GM19240 (cell line): ENCODE data around the gene LUC7L2.
A peak's percentile ranks its signal among the peaks of the same experiment; 100 is the strongest.
"Not testable (repeated sequence)": the region's sequence is repeated elsewhere in the genome, so short reads cannot be mapped to it uniquely, and the experiment has no call there.

Experiments
- DNase-seq: peaks from one replicate; pipeline ENCODE4 v3.0.0; 2011; ENCODE audit warnings: low spot score; ENCODE audit not compliant: insufficient read length

Gene LUC7L2

DNA sequence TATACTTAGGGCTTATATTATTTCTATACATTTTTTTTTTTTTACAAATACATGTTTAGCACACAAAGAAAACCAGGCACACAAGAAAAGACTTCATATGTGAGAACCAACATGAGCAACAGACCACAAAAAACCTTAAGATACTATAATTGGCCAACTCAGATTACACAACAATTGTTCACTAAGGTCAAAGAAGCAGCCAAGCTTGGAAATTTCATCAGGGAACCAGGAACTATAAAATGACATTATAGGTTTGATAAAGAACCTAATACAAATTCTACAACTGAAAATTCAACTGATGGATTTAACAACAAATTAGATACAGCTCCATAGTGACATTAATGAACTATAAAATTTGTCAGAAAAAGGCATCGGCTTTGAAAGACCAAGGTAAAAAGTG lies 4.4 kb upstream of the LUC7L2 start:
- DNase-seq: no peak

DNA sequence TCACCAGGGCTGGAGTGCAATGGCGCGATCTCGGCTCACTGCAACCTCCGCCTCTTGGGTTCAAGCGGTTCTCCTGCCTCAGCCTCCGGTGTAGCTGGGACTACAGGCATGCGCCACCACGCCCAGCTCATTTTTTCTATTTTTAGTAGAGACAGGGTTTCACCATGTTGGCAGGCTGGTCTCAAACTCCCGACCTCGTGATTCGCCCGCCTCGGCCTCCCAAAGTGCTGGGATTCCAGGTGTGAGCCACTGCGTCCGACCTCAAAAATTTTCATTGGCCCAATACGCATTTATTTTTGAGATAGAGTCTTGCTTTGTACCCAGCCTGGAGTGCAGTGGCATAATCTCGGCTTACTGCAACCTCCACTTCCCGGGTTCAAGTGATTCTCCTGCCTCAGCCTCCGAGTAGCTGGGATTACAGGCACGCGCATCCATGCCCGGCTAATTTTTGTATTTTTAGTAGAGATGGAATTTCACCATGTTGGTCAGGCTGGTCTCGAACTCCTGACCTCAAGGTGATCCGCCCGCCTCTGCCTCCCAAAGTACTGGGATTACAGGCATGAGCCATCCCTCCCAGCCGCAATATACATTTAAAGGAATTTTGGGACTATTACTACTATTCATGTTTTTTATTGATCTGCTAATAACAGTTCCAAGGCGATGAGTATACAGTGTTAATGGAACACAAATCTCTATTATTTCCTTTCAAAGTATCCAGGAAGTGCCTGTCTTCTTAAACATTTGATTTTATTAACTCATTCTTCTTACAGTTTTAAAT lies 1.8 kb upstream of the LUC7L2 start:
- not testable (repeated sequence) for DNase-seq

DNA sequence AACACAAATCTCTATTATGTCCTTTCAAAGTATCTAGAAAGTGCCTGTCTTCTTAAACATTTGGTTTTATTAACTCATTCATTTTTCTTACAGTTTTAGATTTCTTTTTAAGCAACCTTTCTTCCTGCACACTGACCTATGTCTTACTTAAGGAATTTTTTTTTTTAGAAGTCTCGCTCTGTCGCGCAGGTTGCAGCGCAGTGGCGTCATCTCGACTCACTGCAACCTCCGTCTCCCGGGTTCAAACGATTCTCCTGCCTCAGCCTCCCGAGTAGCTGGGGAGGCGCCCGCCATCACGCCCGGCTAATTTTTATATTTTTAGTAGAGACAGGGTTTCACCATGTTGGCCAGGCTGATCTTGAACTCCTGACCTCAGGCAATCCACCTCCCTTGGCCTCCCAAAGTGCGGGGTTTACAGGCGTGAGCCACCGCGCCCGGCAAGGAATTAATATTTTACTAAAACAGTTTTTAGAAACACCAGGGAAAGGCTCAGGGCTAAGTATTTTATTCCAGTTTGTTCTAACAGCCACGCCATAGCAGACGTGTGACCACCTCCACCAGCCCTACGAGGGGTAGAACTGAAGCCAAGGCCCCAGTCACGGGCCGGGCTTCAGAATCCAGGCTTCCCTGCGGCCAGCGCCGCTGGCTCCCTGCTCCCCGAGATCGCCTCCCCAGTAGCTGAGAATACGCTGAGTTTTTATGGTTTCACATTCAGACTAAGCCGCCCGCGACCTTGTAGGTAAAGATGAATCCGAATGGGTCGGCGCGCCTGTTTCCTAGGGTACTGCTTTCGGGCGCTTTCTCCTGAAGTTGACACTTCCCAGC lies 941 bp upstream of the LUC7L2 start:
- peak; percentile 10 for DNase-seq

DNA sequence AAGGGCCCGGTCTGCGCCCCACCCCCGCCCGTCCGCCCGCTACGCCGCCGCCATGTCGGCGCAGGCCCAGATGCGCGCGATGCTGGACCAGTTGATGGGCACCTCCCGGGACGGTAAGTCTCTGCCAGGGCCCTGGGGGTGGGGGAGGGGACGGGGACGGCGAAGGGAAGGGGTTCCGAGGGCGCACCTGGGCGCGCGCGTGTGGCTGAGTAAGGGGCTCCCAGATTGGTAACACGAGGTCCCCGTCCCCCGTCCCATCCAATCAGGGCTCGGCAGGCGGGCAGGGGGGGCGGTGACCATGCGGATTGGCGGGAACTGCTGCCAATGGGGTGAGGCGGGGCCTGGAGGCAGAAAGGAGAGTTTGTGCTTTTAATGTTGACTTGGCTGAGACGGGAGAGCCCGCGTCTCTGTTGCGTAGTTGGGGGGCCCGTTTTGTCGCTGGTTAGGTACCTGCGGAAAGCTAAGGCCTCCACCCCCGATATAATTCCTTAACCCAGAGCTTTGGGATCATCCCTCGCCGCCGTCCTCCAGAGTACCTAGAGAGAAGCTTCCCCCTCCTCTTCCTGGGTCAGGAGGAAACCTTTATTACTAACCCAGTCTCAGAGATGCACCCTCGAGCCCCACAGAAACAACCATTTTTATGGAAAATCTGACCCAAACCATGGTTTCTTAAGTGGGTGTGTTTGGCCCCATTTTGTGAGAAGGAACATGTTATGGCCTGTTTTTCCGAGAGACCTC lies 685 bp downstream of the LUC7L2 start:
- DNase-seq: peak; percentile 67

DNA sequence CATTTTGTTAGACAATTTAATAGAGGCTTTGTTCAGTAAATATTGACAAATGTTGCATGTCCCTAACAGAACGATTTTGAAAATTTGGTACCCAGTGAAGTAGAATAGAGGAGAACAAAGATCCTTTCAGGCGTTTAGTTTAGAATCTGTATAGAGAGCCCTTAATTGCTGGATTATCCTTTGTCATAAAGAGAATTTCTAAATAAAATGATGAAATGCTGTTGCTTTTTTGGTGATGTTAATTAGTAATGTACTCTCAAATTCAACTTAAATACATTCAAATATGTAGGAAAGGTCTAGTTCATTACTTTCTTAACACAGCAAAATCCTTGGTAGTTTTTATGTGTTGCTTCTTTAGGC lies 1.2 kb downstream of the LUC7L2 start:
- no peak for DNase-seq

DNA sequence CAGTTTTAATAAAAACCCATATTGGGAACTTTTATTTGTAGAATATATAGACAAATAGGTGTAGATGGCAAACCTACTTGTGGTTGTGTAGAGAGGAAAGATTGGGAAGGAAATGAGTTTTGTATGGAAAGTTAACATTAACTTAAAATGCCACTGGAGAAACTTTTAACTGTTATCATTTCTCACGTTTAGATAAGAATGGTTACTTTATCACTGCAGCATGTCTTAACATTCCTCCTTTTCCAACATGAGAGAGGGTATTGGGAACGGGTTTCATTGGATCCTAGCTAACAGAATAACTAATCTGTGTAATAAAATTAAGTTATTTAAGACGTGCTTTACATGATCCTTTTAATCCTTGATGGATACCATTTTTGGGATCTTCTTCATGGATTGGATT lies 1.8 kb downstream of the LUC7L2 start:
- DNase-seq: no peak

DNA sequence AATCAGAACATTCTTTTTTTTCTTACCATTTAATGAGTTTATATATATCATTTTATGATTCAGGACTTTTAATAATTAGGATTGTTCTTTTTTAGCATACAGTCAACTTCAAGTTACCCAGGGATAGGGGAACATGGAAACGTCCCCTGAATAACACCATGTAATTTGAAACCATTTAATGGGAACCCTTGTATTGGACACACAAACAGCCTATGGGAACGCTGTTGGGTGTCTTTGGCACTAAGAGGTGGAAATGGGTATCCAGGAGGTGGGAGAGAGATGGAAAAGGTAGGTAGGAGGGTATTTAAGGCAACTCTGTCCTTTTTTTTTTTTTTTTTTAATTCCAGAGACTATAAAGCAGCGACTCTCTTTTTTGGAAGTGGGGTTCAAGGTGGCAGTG lies 2.6 kb downstream of the LUC7L2 start:
- DNase-seq: no peak

DNA sequence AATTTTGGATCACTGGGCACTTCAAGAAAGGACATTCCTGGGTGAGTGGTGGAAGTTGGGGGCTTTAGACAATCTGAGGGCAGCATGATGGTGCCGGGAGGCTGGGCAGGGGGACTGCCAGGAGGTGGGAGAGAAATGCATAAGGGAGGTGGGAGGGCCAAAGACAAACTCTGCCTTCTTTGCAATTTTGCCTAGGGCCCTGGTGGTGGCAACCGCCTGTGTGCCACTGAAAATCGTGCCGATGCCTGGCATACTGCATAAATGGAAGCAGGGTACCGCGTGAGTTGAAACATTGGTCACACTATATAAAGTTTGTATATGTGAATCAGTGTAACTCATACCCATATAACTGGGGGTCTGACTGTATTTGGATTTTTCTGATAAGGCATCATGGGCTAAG lies 3.3 kb downstream of the LUC7L2 start:
- no peak for DNase-seq

DNA sequence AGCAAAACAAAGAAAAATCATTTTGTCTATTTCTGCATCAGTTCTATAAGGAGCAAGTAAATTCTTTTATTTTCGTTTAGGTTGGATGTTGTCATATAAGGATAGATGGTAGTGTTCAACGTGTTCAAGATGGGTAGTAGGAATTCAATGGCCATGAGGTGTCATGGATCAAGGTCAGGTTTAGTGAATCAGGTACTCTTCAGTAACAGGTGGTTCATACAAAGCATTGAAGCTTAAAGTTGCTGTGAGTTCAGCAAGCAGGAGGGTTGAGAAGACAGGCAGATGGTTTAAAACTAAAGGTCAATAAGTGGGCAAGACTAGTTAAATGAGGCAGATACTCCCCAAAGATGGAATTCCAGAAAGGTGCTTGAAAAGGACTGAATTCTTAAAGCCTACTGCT lies 5.6 kb downstream of the LUC7L2 start:
- DNase-seq: no peak

DNA sequence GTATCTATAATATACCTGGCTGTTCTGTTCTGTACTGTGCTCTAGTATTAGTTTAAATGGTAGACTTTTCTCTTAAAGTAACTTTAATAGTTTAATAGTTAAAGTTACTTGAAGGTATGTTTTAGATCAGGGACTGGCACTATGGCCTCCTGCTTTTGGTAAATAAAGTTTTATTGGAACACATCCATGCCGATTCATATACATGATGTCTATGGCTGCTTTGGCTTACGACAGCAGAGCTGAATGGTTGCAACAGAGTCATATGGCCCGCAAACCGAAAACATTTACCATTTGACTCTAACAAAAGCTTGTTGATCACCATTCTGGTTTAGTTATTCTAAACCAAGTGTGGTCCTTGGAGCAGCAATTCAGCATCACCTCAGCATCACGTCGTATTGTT lies 6.7 kb downstream of the LUC7L2 start:
- no peak for DNase-seq

DNA sequence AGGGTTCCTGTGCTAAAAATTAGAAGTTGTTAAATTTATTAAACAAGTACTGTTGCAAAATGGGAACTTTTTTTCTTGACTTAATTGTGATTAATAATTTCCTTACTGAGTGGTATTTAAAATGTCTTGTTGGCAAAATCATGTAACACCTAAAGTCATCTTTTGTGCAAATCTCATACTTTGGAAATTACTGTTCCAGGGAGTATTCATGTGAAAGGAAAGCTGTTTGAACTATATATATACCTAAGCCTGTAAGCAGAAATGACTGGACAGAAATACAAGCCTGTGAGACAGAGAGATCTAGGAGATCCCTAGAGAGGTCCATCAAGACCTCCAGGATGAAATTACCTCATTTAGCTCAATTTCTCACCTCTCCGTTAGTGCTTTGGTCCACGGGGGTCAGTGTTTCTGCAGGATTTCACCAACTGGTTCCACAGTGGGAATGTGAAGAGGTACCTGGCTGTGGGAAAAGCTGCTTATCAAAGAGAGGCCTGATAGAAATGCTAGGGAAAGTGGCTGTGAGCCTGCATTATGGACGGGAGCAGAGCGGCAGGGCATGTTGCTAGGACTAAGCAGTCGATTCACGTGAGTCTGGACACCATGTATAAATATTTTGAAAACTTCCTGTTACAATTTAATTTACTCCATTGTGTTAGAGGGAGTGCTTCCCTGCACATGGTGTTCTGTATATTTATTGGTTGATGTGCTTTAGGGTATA lies 7.9 kb downstream of the LUC7L2 start:
- no peak for DNase-seq

DNA sequence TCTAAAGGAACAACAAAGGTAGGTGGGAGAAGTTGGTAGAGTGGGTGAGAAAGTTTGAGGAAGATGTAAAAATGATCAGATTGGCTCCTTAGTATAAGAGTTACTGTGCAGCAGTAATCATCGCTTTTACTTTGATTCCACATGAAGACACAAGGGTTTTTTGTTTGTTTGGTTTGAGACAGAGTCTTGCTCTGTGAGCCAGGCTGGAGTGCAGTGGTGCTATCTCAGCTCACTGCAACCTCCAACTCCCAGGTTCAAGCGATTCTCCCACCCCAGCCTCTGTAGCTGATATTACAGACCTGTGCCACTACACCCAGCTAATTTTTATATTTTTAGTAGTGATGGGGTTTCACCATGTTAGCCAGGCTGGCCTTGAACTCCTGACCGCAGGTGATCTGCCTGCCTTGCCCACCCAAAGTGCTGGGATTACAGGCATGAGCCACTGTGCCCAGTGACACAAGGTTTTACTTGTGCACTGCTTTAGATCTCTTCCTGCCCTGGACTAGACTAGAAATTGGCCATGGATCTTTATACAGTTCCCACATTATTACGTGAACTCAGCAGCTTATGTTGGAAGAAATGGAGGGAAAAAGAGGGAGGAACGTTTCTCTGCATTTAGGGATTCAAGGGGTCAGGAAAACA lies 10.7 kb downstream of the LUC7L2 start:
- no peak for DNase-seq

DNA sequence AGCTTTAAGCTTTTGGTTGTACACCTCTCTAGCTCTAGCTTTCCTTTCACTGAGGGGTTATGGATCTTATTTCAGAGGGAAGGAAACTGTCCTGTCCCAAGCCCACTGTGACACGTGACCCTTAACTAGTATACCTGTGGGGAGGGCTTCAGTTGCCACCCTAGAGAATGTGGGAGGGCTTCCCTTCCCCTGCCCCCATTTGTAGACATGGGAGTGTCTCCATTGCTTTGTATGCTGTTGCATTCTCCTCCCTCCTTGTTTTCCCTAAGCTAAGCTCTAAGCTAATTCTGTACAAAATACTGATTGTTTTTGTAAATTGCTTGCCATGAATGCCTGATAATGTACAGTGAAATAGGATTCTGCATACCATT lies 11.2 kb downstream of the LUC7L2 start:
- DNase-seq: no peak

DNA sequence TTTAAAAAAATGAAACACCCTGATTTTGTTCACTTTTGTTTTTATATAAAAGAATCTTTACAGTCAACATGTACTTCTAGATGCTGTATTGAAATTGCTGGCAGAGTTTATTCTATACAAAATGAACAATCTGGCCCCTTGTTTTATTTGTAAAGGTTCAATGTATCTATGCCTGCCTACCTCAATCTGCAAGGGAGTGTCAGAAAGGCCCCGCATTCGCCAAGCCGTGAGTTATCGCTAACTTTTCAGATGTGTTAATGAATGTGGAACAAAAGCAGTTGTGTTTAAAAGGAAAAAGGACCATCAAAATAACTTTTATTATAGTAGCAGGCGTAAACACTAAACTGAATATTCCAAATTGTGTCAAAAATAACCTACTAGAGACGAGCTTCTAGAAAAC lies 14.6 kb downstream of the LUC7L2 start:
- no peak for DNase-seq

DNA sequence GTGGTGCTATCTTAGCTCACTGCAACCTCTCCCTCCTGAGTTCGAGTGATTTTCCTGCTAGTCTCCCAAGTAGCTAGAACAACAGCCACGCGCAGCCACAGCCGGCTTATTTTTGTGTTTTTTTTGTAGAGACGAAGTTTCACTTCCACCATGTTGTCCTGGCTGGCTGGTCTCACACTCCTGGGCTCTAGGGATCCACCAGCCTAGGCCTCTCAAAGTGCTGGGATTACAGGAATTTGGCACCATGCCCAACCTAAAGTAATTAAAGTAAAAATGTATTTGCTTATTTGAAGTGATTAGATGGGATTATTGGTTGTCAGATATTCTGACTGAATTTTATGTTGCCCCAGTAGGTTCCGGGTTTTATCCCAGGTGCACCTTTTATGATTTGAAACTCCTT lies 22.7 kb downstream of the LUC7L2 start:
- no peak for DNase-seq

DNA sequence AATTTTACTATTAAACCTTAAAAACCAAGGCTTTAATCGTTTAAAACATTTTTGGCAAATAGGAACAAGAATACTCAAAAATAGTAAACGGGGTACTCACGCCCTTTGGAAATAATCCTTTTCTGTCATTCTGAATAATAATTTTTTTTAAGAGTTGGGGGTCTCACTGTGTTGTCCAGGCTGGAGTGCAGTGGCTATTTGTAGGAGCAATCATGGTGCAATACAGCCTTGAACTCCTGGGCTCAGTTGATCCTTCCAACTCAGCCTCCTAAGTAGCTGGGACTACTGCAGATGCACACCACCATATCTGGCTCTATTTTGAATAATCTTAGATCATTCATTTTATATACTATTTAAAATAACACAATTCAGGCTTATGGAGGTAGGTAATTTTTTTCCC lies 24.9 kb downstream of the LUC7L2 start:
- DNase-seq: no peak

DNA sequence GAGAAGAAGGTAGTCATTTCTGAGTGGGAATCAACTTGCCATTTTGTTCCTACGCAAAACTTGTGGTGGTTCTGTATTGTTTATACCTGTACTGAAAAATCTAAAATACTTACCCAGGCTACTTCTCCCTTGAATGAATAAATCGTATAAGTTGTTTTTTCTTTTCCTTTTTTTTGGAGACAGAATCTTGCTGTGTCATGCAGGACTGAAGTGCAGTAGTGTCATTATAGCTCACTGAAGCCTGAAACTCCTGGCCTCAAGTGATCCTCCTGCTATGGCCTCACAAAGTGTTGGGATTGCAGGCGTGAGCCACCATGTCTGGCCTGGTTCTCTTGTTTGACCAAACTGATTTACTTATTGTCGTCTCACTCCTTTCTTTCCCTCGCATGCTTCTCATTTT lies 27.9 kb downstream of the LUC7L2 start:
- no peak for DNase-seq

DNA sequence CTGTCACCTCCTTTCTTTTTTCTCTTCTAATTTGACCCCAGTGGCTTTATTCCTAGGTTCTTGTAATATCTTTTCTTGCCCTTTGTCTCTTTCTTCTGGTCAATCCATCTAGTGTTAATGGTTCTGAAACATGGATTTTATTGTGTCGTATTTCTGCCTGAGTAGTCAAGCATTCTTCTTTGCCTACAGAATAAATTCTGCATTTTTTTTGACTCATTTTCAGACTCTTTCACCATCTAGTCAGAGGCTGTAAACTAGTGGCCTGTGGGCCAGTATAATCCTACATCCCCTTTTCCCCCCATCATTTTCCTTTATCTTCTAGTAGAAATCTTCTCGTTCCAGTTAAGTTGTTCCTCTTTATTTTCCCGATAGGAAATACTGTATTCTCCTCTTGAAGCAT lies 29.4 kb downstream of the LUC7L2 start:
- DNase-seq: no peak

DNA sequence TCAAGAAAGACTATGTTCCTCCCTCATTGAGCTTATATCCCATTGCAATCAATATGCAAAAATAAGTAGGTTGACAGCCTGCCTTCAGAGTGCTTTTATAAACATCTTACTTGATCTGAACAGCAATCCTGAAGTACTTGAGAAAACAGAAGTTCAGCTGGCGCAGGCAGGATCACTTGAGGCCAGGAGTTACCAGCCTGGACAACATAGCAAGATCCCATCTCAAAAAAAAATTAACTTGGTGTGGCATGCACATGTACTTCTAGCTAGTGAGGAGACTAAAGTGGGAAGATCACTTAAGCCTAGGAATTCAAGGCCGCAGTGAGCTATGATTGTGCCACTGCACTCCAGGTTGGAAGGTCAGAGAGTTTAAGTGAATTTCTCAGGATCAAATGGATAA lies 30.1 kb downstream of the LUC7L2 start:
- no peak for DNase-seq

DNA sequence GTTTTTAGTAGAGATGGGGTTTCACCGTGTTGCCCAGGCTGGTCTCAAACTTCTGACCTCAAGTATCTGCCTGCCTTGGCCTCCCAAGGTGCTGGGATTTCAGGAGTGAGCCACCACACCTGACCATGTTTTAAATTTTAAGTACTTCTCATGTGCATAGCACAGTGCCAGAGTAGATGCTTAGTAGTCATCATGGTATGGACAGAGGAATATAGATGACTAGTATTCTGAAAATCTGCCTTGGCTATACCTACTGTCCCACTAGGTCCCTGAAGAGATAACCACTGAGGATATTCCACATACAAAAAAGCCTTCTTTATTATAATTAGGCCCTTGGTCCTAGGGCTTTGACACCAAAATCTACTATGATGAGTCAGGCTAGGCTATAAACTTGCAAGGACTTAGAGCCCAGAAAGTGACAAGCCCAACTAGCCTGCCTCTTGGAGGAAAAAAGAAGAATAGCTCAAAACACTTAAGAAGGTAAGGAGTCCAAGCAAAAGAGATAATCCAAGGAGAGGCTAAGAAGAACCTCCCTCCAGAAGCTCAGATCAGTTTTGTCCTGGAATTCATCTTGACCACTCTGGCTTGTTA lies 34.0 kb downstream of the LUC7L2 start:
- DNase-seq: no peak

DNA sequence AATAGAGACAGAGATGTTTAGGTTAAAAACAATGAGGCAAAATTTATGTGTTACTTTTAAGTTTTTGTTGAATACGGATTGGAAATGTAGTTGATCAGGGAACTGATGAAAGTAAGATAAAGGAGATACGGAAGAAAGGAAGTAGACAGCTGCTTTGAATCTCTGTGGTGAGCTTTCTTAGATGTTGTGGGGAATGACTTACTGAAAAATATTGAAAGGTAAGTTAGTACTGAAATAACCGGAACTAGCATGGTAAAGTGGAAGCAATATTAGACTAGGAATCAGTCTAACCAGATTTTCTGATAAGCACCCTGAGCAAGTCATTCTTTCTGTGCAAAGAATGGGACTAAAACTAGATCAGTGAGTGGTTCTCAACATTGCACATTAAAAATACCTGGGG lies 34.8 kb downstream of the LUC7L2 start:
- no peak for DNase-seq
